NCI-H345 treated with DMSO at 0.1 percent for 48 hours (cell line): ENCODE data around the gene RTN4RL2.

Source experiments
- DNase-seq: peaks from one replicate; lab custom pipeline; 2025; ENCODE audit not compliant: unreplicated experiment; lab: John Stamatoyannopoulos, UW

The RTN4RL2 gene

DNA sequence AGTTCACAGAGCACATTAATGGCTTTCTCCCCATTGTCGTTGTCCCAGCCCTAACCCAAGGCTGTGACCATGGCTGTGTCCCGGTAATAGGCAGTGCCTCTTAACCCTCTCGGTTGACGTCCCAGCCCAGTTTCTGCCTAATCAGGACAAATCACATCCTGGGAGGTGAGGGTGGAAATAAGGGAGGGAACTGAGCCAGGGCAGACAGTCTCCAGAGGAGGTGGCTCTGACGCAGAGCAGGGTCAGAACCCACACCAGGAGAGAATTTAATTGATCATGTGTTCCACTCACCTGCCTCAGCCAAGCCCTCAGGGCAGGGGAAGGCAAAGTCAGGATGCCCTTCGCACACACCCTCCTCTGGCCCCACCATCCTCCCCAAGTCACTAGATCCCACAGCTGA lies 38.2 kb downstream of the RTN4RL2 start:
- no peak for DNase-seq

DNA sequence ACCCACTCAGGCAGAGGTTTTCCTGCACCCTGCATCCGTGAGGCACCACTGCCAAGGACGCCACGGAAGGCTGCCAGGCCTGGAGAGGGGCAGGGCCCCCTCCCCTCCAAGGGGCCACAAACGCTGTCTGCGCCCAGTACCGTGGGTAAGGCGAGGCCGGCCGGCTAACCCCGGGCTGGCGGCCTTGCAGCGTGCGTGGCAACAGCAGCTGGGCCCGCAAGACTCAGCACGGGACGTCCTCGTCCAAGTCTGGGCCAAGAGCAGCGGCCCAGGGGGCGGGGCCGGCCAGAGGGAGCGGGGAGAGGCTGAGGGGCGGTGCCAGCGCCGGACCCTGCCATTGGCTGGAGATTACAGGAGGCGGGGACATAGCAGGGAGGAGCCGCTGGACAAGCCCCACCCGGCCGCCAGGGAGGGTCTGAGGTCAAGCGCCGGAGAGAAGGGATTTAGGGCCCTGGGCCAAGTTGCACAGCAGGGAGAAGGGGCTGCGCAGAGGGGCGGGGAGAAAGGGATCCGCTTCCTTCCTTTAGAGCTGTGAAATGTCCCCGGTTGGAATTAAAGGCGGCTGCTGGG lies 39.2 kb downstream of the RTN4RL2 start:
- peak; percentile 61 for DNase-seq

DNA sequence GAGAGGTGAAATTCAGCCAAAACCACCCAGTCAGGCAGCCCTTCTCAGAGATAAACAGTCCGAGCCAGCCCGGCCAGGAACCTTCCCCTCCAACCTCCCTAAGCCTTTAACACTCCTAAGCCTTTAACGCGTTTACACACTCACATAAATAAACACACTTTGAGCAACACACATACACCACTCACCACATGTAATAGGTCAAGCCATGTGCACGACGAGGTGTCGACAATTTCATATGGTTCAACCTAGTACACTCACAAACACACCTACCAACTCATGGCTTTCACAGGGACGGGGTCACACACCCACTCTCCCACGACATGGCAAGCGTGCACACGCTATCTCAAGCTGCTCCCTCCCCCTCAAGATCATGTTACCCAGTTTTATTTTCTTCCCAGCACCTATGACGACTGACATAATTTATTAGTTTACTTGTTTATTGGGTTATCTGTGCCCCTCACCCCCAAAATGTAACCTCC lies 39.7 kb downstream of the RTN4RL2 start:
- no peak for DNase-seq

DNA sequence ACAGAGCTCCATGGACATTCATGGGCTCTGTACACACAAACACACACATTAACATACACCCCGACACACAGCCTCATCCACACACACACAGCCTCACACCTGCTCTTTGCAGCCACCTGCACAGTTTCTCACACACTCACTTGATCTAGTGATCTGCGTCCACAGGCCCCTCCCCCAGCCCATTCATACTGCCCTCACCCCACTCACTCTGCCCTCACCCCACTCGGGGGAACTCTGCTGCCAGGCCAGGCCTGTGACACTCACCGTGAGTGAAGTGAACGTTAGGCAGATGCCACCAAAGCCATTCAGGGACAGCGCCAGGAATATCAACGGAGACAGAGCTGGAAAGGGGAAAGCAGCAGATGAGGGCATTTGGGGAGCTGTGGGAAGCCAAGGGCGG lies 40.2 kb downstream of the RTN4RL2 start:
- no peak for DNase-seq

DNA sequence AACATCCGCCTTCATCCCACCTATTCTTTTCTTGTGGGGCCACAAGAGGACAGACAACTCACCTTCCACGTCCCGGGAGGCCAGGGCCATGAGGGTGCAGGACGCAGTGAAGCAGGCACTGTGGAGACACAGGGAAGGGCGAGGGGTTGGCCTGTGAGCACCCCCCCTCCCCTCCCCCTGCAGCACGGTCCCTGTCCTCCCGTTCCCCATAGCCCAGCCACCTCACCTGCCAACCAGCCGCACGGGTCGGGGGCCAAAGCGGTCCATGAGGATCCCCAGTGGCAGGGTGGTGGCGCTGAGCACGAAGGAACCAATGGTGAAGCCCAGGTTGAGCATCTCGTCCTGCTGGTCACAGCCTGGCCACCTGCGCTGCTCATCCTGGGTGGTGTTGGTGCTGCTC lies 40.6 kb downstream of the RTN4RL2 start:
- no peak for DNase-seq

DNA sequence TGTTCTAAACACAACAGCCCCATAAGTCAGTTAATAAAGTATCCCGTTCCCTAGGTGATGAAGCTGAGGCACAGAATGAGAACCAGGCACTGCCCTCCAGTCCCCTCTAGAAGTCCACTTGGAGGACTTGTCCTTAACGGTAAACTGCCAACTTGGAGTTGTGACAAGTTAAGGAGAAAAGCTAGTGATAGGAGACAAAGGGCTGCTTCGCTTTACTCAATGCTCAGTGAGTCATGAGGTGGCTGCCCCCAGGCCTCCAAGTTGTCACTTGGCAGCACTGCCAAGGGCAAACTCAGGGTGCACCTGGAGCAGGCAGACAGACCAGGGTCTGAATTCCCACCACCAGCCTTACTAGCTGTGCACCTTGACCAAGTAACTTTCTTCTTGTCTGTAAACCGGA lies 41.6 kb downstream of the RTN4RL2 start:
- no peak for DNase-seq

DNA sequence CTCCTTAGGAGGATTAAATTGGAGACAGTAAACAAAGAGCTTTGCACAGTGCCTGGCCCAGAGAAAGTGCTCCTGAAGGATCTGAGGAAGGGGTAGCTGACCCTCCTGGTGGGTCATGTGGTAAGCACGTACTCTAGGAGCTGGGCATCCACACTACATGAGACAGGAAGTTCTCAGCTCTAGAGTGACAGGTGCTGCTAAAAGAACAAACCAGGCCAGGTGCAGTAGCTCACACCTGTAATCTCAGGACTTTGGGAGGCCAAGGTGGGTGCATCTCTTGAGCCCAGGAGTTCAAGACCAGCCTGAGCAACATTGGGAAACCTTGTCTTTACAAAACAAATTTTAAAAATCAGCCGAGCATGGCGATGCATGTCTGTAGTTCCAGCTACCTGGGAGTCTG lies 42.0 kb downstream of the RTN4RL2 start:
- DNase-seq, result no peak

DNA sequence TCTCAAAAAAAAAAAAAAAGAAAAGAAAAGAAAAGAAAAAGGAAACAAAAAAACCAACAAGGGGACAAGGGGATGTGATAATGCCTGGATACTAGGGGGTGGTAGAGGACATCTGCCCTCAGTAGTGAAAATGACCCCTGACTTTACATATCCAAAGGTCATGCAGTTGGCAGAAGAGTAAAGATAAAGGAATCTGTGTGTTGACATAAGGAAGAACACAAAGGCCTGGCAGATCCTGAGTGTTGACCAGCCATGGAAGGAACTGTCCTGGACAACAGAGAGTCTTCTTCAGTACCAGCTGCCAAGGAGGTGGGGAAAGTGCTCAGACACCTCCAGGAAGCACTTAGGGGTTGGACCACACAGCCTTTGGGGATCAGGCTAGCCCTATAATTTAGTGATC lies 42.5 kb downstream of the RTN4RL2 start:
- DNase-seq, result no peak

DNA sequence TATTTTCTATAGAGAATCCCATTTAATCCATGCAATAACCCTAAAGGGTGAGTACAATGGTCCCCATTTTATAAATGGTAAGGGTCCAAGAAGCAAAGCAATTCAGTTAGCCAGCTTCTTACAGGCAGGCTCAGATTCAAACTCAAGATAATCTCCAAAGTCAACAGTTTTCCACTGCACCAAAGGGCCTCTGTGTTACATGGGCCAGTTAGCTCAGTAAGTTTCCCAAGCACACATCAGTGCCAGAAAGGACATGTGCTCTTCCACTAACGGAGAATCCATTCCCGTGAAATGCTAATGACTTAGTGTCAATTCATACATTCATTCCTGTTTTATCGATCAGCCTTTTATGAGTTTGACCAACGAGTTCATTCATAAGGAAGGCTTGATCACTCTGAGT lies 44.2 kb downstream of the RTN4RL2 start:
- DNase-seq, result no peak

DNA sequence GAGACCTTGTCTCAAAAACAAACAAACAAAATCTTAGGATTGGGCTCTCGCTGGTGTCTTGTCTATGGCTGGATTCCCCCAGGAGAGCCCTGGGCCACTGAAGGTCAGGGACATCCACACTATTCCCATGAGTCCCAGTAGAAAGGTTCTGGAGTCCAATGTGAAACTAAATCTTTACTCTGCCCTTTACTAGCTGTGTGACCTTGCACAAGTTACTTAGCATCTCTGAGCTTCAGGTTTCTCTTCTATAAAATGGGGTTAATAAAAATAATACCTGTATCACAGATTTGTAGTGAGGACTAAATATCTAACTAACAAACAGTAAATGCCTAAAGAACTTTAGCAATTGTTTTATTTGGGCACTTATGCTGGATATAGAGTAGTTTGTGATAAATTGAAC lies 46.2 kb downstream of the RTN4RL2 start:
- DNase-seq, result no peak

DNA sequence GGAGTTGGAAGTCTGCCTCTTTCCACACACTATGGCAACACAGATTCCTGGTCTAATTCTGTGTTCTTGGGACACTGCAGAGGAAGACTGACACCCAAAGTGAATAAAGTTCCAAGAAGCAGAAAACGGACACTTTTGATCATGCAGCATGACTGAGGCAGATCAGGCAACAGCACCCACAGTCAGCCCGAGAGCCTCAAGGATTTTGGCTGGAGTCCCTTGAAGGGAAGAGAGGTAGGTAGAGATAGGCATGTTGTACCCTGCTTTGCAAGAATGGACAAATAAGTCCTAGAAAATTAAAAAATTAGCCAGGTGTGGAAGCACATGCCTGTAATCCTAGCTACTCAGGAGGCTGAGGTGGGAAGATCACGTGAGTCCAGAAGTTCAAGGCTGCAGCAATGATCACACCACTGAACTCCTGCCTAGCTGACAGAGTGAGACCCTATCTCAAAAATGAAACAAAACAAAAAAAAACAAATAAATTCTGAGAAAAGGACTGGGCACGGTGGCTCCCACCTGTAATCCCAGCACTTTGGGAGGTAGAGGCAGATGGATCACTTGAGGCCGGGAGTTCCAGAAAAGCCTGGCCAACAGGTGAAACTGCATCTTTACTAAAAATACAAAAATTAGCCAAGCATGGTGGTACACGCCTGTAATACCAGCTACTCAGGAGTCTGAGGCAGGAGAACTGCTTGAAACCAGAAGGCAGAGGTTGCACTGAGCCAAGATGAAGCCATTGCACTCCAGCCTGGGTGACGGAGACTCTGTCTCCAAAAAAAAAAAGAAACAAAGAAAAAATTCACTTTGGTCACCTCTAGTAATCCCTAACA lies 48.2 kb downstream of the RTN4RL2 start:
- no peak for DNase-seq

DNA sequence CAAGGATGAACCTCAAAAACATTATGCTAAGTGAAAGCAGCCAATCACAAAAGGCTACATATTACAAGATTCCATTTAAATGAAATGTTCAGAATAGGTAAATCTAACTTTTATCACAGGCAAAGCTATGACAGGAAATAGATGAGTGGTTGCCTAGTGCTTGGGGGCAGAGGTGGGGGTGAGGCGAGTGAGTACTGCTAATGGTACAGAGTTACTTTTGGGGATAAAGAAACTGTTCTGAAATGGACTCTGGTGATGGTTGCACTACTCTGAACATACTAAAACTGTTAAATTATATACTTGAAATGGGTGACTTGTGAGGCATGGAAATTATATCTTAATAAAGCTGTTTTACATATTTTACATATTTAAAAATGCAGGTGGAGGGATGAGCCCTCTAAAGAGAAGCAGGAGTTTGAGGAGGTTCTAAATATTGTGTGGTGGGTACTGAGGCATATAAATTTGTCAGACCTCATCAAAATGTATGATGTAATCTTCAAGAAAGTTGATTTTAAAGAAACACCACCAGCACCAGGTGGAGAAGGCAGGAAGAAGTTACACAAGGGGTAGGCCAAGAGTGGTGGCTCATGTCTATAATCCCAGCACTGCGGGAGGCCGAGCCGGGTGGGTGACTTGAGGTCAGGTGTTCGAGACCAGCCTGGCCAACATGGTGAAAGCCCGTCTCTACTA lies 51.6 kb downstream of the RTN4RL2 start:
- DNase-seq, result no peak

DNA sequence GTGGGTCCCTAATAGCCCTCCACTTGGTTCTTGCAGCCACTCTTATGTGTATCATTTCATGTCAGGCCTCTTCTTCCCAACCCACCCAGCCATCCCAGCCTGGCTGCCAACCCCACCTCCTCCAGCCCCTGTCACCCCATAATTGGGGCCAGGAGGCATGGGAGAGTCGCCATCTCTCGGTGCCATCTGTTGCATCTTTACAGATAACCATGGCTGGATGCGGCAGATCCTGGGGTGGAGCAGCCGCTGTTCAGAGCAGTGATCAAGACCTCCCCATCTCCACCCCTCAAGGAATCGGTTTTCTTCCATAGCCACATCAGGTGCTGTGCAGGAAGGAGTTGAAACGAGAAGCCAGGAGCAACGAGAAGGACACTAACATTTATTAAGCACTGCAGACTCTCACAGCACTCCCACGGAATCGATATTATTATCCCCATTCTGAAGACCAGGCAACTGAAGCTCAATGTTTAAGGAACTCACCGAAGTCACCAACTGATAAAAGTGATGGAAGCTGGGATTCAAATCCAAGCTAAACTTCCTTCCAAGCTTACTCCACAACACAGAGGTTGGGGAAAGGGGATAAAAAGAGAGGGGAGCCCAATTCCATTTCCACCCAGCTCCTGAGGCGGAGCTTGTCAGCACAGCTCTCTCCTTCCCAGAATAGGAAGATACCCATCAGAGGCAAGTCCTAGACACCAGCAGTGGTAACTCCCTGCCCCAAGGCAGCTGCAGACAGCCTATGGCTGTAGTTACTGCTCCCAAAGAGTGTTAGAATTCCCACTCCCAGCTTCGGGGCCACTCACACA lies 52.5 kb downstream of the RTN4RL2 start:
- no peak for DNase-seq

DNA sequence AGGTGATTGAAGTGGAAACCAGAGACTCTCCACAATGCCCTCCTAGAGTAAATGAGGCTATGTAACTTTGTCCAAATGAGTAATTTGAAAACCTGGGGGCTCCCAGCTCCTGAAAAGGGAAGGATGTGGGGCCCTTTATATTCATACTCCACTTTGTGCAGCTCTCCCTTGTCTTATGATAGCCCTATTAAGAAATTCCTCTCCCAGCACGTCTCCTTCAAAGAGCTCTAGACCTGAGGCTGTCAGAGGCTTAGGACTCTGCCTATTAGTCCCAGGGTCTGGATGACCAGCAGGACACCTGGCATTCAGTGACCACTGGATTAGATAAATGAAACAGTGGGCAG lies 53.1 kb downstream of the RTN4RL2 start:
- no peak for DNase-seq

DNA sequence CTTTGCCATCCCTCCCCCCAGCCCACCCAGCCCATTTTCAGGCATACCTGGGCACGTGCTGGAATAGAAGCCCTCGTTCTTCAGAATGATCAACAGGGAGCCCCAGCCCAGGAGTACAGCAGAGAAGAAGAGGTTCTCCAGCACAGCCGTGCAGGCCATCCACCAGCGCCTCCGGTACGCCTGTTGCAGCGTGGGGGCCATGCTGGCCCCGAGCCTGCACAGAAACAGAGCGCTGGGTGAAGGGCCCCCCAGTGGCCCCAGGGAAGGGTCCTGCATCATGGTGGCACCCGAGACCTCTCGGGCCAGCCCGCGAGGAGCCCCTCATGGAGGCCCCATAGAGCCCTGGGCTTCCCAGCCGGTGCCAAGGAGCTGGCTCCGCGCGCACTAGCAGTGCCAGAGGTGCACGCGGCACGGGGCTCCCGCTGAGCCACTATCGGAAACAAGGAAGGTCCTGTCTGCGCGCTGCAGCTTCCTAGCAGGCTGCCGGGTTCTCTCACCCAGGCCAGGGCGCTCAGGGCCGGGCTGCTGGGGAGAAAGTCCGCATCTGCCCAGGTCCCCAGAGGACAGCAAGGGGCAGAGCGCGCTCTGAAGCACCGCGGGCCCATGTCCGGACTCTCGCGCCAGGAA lies 53.7 kb downstream of the RTN4RL2 start:
- DNase-seq, result no peak

DNA sequence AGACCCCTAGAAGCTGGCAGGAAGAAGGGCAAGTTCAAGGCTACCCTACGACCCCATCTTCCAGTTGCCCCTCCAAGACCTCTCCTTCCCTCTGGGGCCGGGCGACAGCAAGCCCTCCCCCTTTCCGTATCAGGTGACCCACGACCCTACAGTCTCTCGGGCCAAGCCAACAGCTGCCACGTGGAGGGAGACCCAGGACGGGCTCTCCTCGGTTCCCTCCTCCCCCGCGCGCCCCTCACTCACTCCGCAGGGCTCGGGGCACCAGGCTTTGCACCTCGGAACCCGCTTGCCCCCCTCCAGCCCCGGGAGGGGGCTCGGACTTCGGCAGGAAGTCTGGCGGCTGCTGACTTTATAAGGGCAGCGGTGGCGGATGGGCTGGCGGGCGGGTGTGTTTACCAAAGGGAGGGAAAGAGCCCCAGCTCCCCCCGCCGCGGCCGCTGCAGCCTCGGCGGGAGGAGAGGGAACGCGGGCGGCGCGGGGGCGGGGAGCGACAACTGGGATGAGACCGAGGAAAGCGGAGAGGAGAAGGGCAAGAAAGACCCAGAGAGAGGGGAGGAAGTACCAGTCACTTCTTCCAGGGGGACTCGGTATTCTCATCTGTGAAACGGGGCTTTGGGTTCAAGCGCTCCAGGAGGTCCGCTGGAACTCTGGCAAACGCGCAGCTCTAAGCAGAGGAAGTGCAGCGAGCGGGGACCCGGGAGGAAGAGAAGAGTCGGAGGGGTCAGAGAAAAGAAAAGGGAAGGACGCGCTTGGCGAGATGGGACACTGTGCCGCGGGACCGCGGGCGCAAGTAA lies 54.4 kb downstream of the RTN4RL2 start:
- no peak for DNase-seq

DNA sequence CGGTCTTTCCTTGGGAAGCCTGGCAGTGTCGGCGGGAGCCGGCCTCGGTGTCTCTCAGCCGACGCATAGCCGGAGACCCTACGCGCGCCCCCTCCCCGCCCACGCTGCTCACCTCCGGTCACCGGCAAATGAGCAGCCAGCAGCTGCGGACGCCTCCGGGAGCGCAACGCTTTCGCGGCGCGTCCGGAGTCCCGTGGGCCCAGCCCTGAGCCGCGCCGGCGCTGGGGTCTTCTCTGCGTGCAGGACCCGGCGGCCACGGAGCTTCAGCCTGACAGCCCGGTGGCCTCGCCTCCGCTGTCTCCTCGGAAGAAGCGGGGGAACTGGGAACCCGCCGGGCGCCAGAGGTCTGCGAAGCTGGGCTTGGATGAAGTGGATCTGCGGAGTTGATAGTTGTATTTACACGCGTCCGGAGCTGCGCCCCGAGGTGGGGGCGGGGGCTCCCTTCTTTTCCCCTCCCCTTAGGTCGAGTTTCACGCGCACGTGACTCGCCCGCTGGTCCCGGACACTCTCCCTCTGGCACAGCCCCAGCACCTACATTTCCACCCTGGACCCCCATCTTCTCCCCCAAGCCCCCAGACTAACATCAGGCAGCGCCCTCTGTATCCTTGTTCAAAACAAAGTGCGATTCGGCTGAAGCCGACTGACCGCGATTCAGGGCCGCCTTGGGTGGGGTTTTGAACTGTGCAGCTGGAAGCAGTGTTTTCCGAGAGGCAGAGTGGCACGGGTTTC lies 55.2 kb downstream of the RTN4RL2 start, which contains the start of gene SLC43A1:
SLC43A1 (minus strand) TSS at position 371 of the 729 bp plus-strand sequence. CDS start 1,591 bp downstream, outside the sequence.
- no peak for DNase-seq

DNA sequence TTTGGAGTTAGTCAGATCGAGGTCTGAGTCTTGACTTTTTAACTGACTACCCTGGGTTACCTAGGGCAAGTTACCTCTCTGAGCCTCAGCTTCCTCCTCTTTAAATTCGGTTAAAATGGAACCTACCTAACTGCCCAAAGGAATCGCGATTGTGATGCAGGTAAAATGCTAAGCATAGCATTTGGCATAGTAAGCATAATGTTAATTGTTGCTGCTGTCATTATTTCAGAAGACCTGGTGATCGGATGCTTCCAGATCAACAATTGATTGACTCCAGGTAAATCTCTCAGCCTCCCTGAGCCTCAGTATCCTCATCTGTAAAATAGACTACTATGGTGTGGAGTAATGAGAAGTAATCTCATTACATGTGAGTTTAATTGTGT lies 55.7 kb downstream of the RTN4RL2 start:
- DNase-seq, result no peak

DNA sequence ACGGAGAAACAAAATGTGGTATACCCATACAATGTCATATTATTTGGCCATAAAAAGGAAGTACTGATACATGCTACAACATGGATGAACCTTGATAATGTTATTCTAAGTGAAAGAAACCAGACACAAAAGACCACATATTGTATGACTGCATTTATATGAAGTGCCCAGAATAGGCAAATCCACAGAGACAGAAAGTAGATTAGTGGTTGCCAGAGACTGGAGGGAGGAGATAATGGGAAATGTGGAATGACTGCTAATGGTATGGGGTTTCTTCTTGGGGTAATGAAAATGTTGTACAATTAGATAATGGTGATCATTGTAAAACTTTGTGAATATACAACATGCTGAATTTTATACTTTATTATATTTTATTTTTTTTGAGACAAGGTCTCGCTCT lies 60.8 kb downstream of the RTN4RL2 start:
- no peak for DNase-seq
